HPDE6-E6E7 (cell line): ENCODE measurements around the gene SORCS1.

Experiments
- DNase-seq: peaks from one replicate; pipeline ENCODE4 v3.0.0; 2011; ENCODE audit warnings: missing footprints; ENCODE audit errors: extremely low spot score

SORCS1 gene

GRCh38 chr10:106819490-106819889, 345.0 kb downstream of the SORCS1 start:
- DNase-seq, result no peak

- DNase-seq, result no peak
These were observed 348.0 kb downstream of the SORCS1 start for GRCh38 chr10:106816318-106817085.

GRCh38 chr10:106815427-106816043, 349.0 kb downstream of the SORCS1 start:
- DNase-seq, result no peak

GRCh38 chr10:106804992-106805582, 359.4 kb downstream of the SORCS1 start:
- DNase-seq, result no peak

GRCh38 chr10:106802949-106803348, 361.6 kb downstream of the SORCS1 start:
- no peak for DNase-seq

- DNase-seq, result no peak
These were observed 364.7 kb downstream of the SORCS1 start for GRCh38 chr10:106799776-106800175.

GRCh38 chr10:106795619-106796018, 368.9 kb downstream of the SORCS1 start:
- no peak for DNase-seq

- DNase-seq, result no peak
These were observed 370.9 kb downstream of the SORCS1 start for GRCh38 chr10:106793617-106794016.

- no peak for DNase-seq
These were observed 374.9 kb downstream of the SORCS1 start for GRCh38 chr10:106789623-106790022.

GRCh38 chr10:106788982-106789381, 375.5 kb downstream of the SORCS1 start:
- DNase-seq, result no peak

- no peak for DNase-seq
These were observed 379.0 kb downstream of the SORCS1 start for GRCh38 chr10:106785528-106785927.

- no peak for DNase-seq
These were observed 383.9 kb downstream of the SORCS1 start for GRCh38 chr10:106780632-106781031.

- DNase-seq, result no peak
These were observed 386.7 kb downstream of the SORCS1 start for GRCh38 chr10:106777841-106778240.

GRCh38 chr10:106775127-106775526, 389.4 kb downstream of the SORCS1 start:
- no peak for DNase-seq

- no peak for DNase-seq
These were observed 391.5 kb downstream of the SORCS1 start for GRCh38 chr10:106772957-106773356.

GRCh38 chr10:106771154-106771553, 393.4 kb downstream of the SORCS1 start:
- no peak for DNase-seq

GRCh38 chr10:106768204-106768603, 396.3 kb downstream of the SORCS1 start:
- no peak for DNase-seq

- no peak for DNase-seq
These were observed 398.6 kb downstream of the SORCS1 start for GRCh38 chr10:106765928-106766327.

- DNase-seq, result no peak
These were observed 399.2 kb downstream of the SORCS1 start for GRCh38 chr10:106765241-106765754.

- DNase-seq, result no peak
These were observed 400.1 kb downstream of the SORCS1 start for GRCh38 chr10:106764360-106764759.

- DNase-seq, result no peak
These were observed 402.6 kb downstream of the SORCS1 start for GRCh38 chr10:106761906-106762305.

GRCh38 chr10:106757521-106757920, 407.0 kb downstream of the SORCS1 start:
- no peak for DNase-seq

- no peak for DNase-seq
These were observed 413.4 kb downstream of the SORCS1 start for GRCh38 chr10:106751091-106751490.
